Loucy (cell line): Measurements from ENCODE around the gene FAM83F.

Source experiments
- H2AFZ ChIP-seq: fragments of 200-600 bp; sonication (generic); 2 replicates; pipeline ENCODE4 v1.6.0; 2016; ENCODE audit warnings: antibody characterized with exemption, mild to moderate bottlenecking, low read length, moderate library complexity
- H3F3A ChIP-seq: fragments of 200-600 bp; 2 replicates; pipeline ENCODE4 v1.6.0; 2016; ENCODE audit warnings: antibody characterized with exemption, low read depth, mild to moderate bottlenecking
- H3K27me3 ChIP-seq: fragments of 200-600 bp; sonication (generic); 2 replicates; pipeline ENCODE4 v1.6.1; 2014; ENCODE audit warnings: low read length, mild to moderate bottlenecking; ENCODE audit not compliant: insufficient read depth, poor library complexity, severe bottlenecking
- H3K36me3 ChIP-seq: fragments of 200-600 bp; sonication (generic); 2 replicates; pipeline ENCODE4 v1.6.1; 2016; ENCODE audit warnings: low read length; ENCODE audit not compliant: insufficient read depth
- H3K4me1 ChIP-seq: fragments of 200-600 bp; sonication (generic); 2 replicates; pipeline ENCODE4 v1.5.1; 2014; ENCODE audit warnings: low read length, mild to moderate bottlenecking; ENCODE audit not compliant: insufficient read depth, poor library complexity, severe bottlenecking
- H3K4me2 ChIP-seq: fragments of 200-600 bp; sonication (generic); 2 replicates; pipeline ENCODE4 v1.6.0; 2014; ENCODE audit warnings: antibody characterized with exemption, low read length, low read depth, mild to moderate bottlenecking; ENCODE audit not compliant: poor library complexity, severe bottlenecking
- H3K4me3 ChIP-seq: fragments of 200-600 bp; sonication (generic); 2 replicates; pipeline ENCODE4 v1.5.1; 2014; ENCODE audit warnings: low read length, mild to moderate bottlenecking, mixed read lengths; ENCODE audit not compliant: poor library complexity, severe bottlenecking
- H3K79me2 ChIP-seq: fragments of 200-600 bp; sonication (generic); 2 replicates; pipeline ENCODE4 v1.6.1; 2014; ENCODE audit warnings: low read length; ENCODE audit not compliant: insufficient read depth
- H3K9ac ChIP-seq: fragments of 200-600 bp; sonication (generic); 2 replicates; pipeline ENCODE4 v1.6.0; 2014; ENCODE audit warnings: mild to moderate bottlenecking, low read depth, low read length, moderate library complexity; ENCODE audit not compliant: poor library complexity, severe bottlenecking
- H3K9me2 ChIP-seq: fragments of 200-600 bp; sonication (generic); replicated peaks from 2 replicates; pipeline ENCODE4 v1.6.1; 2016; ENCODE audit warnings: low read depth, low read length, mixed read lengths
- H3K9me3 ChIP-seq: fragments of 200-600 bp; sonication (generic); 2 replicates; pipeline ENCODE4 v1.6.1; 2014; ENCODE audit warnings: mild to moderate bottlenecking, antibody characterized with exemption, low read length, low read depth; ENCODE audit not compliant: insufficient read depth
- H4K20me1 ChIP-seq: fragments of 200-600 bp; sonication (generic); 2 replicates; pipeline ENCODE4 v1.6.0; 2014; ENCODE audit warnings: antibody characterized with exemption, low read length, mild to moderate bottlenecking; ENCODE audit not compliant: insufficient read depth, poor library complexity, severe bottlenecking
- EZH2phosphoT487 ChIP-seq: fragments of 200-600 bp; IDR thresholded peaks from 2 replicates; pipeline ENCODE4 v1.6.1; 2018; ENCODE audit warnings: antibody characterized with exemption, mild to moderate bottlenecking, moderate library complexity, borderline replicate concordance
- TF ChIP-seq, protein P1 (sequence below): fragments of 200-600 bp; sonication (generic); conservative IDR thresholded peaks from 2 replicates; pipeline ENCODE4 v1.5.1; 2014; ENCODE audit warnings: mild to moderate bottlenecking, antibody characterized with exemption, low read length

The FAM83F gene

DNA sequence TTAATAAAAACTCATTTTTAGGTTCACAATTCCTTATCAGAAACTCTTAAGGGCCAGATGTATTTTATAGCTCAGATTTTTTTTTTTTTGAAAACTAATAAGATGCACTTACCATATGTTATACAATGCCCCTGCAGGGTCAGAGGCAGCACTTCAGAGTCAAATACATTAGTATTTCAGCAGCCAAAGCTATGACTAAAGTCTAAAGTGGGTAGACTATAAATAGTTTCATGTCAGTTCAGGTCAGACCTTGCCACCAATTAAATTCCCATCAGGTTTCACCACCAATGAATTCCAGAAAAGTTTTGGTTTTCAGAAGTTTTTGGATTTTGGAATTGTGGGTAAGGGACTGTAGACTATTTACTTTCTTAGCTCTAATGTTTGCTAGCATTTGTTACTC, 75.9 kb downstream of the FAM83F start:
- no peaks in the 10 kb centered on the region; the same call in 1 of the 2 replicates for H3K36me3 ChIP-seq
- no peaks in the 10 kb centered on the region for H3K9me2 ChIP-seq
- peaks cover 51% of the 10 kb centered on the region for H4K20me1 ChIP-seq
- H3K79me2 ChIP-seq, result peaks cover 92% of the 10 kb centered on the region
- peaks cover 17% of the 10 kb centered on the region for H3K4me1 ChIP-seq
- H3K4me3 ChIP-seq, result no peak overlapping the region
- H3K9ac ChIP-seq, result peak overlapping the region; percentile 19
- H3K27me3 ChIP-seq, result no peaks in the 10 kb centered on the region
- no peak for TF ChIP-seq EZH2phosphoT487
- TF ChIP-seq, protein P1, sequence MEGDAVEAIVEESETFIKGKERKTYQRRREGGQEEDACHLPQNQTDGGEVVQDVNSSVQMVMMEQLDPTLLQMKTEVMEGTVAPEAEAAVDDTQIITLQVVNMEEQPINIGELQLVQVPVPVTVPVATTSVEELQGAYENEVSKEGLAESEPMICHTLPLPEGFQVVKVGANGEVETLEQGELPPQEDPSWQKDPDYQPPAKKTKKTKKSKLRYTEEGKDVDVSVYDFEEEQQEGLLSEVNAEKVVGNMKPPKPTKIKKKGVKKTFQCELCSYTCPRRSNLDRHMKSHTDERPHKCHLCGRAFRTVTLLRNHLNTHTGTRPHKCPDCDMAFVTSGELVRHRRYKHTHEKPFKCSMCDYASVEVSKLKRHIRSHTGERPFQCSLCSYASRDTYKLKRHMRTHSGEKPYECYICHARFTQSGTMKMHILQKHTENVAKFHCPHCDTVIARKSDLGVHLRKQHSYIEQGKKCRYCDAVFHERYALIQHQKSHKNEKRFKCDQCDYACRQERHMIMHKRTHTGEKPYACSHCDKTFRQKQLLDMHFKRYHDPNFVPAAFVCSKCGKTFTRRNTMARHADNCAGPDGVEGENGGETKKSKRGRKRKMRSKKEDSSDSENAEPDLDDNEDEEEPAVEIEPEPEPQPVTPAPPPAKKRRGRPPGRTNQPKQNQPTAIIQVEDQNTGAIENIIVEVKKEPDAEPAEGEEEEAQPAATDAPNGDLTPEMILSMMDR, result no peak
- H2AFZ ChIP-seq, result no peak overlapping the region
- H3K9me3 ChIP-seq, result no peaks in the 10 kb centered on the region
- H3K4me2 ChIP-seq, result peak overlapping the region; percentile 5
- no peaks in the 10 kb centered on the region for H3F3A ChIP-seq

DNA sequence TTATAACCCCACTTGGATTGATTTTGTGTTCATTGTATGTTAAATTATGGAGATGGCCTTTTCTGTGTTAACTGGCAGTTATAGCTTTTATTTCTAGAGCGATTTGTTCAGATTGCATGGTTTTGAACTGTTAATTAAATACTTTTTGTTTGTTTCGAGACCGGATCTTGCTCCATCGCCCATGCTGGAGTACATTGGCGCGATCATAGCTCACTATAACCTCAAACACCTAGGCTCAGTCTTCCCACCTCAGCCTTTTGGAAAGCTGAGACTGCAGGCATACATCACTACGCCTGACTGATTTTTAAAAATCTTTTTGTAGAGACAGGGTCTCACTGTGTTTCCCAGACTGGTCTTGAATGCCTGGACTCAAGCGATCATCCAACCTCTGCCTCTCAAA, 77.0 kb downstream of the FAM83F start:
- Histone ChIP-seq H3K4me2 (no peak overlapping the region), H3K4me1 (peaks cover 27% of the 10 kb centered on the region), H3K27me3 (no peaks in the 10 kb centered on the region), H3K36me3 (no peaks in the 10 kb centered on the region; the same call in 1 of the 2 replicates), H3K9ac (no peak overlapping the region), H3K9me2 (no peaks in the 10 kb centered on the region), H2AFZ (no peak overlapping the region), H3K9me3 (no peaks in the 10 kb centered on the region), H3K79me2 (peaks cover 92% of the 10 kb centered on the region), H3F3A (no peaks in the 10 kb centered on the region), H4K20me1 (peaks cover 49% of the 10 kb centered on the region), H3K4me3 (no peak overlapping the region)
- no peak for TF ChIP-seq EZH2phosphoT487
- TF ChIP-seq, protein P1, result no peak

DNA sequence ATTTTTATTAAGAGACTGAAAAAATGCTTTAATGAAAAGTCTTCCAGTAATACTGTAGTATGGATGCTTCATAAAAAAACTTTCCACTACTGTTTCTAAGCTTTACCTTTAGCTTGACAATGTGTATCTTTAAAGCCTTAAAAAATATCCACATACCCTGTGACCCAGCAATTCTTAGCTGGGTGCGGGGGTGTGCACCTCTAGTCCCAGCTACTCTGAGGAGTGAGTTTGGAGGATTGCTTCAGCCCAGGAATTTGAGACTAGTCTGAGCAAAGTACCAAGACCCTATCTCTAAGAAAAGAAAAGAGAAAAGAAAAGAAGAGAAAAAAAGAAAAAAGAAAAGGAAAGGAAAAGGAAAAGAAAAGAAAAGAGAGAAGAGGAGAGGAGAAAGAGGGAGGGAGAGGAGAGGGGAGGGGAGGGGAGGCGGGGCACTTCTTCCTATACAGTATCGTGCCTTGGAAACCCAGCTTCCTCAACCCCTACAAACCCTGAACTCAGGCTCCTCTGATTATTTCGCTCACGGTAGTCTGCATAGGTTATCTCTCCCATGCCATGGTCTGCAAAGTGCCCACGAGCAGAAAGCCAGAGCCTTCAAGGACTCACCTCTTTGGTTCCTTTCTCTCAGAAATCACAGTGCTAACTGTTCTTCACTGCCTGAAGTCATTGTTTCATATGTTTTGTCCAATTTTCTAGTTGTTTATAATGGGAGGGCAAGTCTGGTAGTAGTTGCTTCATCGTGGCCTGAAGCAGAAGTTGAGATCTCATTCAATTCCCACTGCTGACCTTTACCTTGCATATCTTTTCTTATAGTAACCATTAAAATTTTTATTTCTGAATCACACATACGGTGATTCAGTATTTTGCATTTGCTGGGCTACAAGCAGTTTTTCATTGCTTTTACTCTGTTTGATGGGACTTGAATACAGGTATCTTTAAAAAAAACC, 82.2 kb downstream of the FAM83F start:
- peak overlapping the region; percentile 54 for H3K4me2 ChIP-seq
- H3K9me2 ChIP-seq, result no peaks in the 10 kb centered on the region
- no peak overlapping the region for H2AFZ ChIP-seq
- H3K36me3 ChIP-seq, result no peaks in the 10 kb centered on the region
- no peaks in the 10 kb centered on the region for H3K9me3 ChIP-seq
- no peak overlapping the region for H3K4me3 ChIP-seq
- peaks cover 24% of the 10 kb centered on the region for H3K4me1 ChIP-seq
- no peak for TF ChIP-seq EZH2phosphoT487
- TF ChIP-seq, protein P1, result no peak
- H3K9ac ChIP-seq, result no peak overlapping the region
- H3K27me3 ChIP-seq, result no peaks in the 10 kb centered on the region
- peaks cover 87% of the 10 kb centered on the region for H3K79me2 ChIP-seq
- H3F3A ChIP-seq, result no peaks in the 10 kb centered on the region
- peaks cover 37% of the 10 kb centered on the region for H4K20me1 ChIP-seq
